MCF 10A (cell line): ENCODE results near the gene CALN1. TPM values are rescaled to one million over a fixed set of nuclear protein-coding genes. Genes with fewer than 3 reads are reported as not detected.

Experiments used
- BruUV-seq: library from RNA; stranded (reverse); fragments of 400-500 nt; replicated peaks from 2 replicates; lab custom pipeline; 2021; lab: Mats Ljungman, UMichigan
- CTCF ChIA-PET: fragments of 300-600 bp; sonication (Branson Sonifier 250); formaldehyde crosslinking; extraction: SDS; loops from one replicate; lab custom pipeline; 2021; ENCODE audit warnings: antibody characterized with exemption, inconsistent platforms; lab: Yijun Ruan, JAX
- POLR2A ChIA-PET: fragments of 300-600, 350-650 bp; sonication (Branson Sonifier 250); formaldehyde crosslinking; extraction: SDS; loops from one replicate; lab custom pipeline; 2020; ENCODE audit warnings: antibody characterized with exemption, inconsistent platforms; lab: Yijun Ruan, JAX
- DNase-seq: peaks from one replicate; pipeline ENCODE4 v3.0.0-alpha.2; 2018; ENCODE audit not compliant: unreplicated experiment
- H3K27ac Mint-ChIP-seq: one replicate; pipeline ENCODE4 v1.8.0; 2022; ENCODE audit warnings: mild to moderate bottlenecking, low read depth, mixed read lengths; ENCODE audit not compliant: unreplicated experiment
- H3K27me3 Mint-ChIP-seq: one replicate; pipeline ENCODE4 v1.8.0; 2022; ENCODE audit warnings: mixed read lengths; ENCODE audit not compliant: insufficient read depth, unreplicated experiment
- H3K36me3 Mint-ChIP-seq: one replicate; pipeline ENCODE4 v1.8.0; 2022; ENCODE audit warnings: mild to moderate bottlenecking, moderate library complexity, mixed read lengths; ENCODE audit not compliant: insufficient read depth, unreplicated experiment
- H3K4me1 Mint-ChIP-seq: one replicate; pipeline ENCODE4 v1.8.0; 2022; ENCODE audit warnings: mixed read lengths; ENCODE audit not compliant: insufficient read depth, unreplicated experiment
- H3K4me3 Mint-ChIP-seq: one replicate; pipeline ENCODE4 v1.8.0; 2022; ENCODE audit warnings: mild to moderate bottlenecking, moderate library complexity, mixed read lengths; ENCODE audit not compliant: unreplicated experiment
- H3K9me3 Mint-ChIP-seq: one replicate; pipeline ENCODE4 v1.8.0; 2022; ENCODE audit warnings: mixed read lengths; ENCODE audit not compliant: unreplicated experiment
- intact Hi-C: fragments of 100-400 bp; cut with micrococcal nuclease; formaldehyde crosslinking; loops from 2 replicates; pipeline ENCODE4 v1.14.1; 2022
- total RNA-seq: library from RNA; stranded (reverse); gene quantifications from 2 replicates; pipeline ENCODE4 v1.2.3, GENCODE V29; 2022
- TF ChIP-seq, protein P1 (sequence below): fragments of 200-600 bp; IDR thresholded peaks from one replicate; pipeline ENCODE4 v1.8.0; 2022; ENCODE audit warnings: antibody characterized with exemption, mild to moderate bottlenecking; ENCODE audit not compliant: unreplicated experiment

CALN1 gene
- total RNA-seq, 1 experiment from 2014 or later = not detected

DNA sequence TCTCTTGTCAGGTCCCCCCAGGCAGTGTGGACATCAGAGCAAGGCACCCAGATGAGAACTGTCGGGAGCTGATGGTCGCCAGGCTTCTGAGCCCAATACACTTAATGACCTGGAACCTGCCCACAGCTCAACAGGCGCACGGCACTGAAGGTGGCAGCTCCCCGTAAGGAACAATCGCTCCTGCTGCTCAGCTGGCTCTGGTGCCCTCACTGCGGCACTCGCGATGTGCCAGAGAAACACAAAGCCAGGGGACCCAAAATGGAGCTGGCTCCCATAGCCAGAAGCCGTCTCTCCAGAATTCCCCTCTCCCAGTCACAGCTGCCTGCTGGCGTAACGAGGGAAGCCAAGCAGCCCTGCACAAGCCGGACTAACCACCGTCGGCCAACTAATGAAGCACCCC, 6.3 kb downstream of the CALN1 start:
- Mint-ChIP-seq H3K4me3 (no peak overlapping the region), H3K4me1 (peaks cover 32% of the 10 kb centered on the region), H3K27ac (peak overlapping the region; percentile 39), H3K27me3 (no peaks in the 10 kb centered on the region), H3K9me3 (no peaks in the 10 kb centered on the region), H3K36me3 (no peaks in the 10 kb centered on the region)
- no peak for DNase-seq
- TF ChIP-seq, protein P1, sequence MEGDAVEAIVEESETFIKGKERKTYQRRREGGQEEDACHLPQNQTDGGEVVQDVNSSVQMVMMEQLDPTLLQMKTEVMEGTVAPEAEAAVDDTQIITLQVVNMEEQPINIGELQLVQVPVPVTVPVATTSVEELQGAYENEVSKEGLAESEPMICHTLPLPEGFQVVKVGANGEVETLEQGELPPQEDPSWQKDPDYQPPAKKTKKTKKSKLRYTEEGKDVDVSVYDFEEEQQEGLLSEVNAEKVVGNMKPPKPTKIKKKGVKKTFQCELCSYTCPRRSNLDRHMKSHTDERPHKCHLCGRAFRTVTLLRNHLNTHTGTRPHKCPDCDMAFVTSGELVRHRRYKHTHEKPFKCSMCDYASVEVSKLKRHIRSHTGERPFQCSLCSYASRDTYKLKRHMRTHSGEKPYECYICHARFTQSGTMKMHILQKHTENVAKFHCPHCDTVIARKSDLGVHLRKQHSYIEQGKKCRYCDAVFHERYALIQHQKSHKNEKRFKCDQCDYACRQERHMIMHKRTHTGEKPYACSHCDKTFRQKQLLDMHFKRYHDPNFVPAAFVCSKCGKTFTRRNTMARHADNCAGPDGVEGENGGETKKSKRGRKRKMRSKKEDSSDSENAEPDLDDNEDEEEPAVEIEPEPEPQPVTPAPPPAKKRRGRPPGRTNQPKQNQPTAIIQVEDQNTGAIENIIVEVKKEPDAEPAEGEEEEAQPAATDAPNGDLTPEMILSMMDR = no peak
- CTCF ChIA-PET = interaction anchor here (0.6 kb wide), 2 partner anchors 118 to 144 kb away, joined by 3 to 5 read pairs; no protein-coding TSS in a partner anchor
- POLR2A ChIA-PET = interaction anchor here (0.6 to 1.2 kb wide), 4 partner anchors 26 to 1544 kb away, joined by 3 to 4 read pairs (median 4); no protein-coding TSS in a partner anchor
- intact Hi-C loops = no loop called here
- BruUV-seq = no TSS peak

DNA sequence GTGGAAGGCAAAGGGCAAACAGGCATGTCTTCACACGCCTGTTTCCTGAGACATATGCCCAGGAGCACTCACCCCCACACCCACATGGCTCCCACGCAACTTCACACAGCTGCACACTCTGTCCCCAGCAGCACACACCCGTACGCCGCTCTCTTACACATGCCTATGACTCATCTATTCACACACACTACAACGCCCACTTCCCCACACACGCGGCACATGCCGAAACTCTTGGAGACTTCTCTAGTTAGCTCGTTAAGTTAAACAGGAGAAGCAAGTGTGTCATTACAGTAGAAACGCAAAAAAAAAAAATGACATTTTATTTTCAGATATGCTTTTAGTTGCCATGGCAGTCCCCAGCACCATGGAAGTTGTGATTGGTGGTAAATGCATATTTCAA, 6.7 kb downstream of the CALN1 start:
- Mint-ChIP-seq H3K4me3 (peak overlapping the region; percentile 5), H3K4me1 (peaks cover 32% of the 10 kb centered on the region), H3K9me3 (no peaks in the 10 kb centered on the region), H3K27me3 (no peaks in the 10 kb centered on the region), H3K36me3 (no peaks in the 10 kb centered on the region), H3K27ac (peak overlapping the region; percentile 39)
- ChIA-PET CTCF (interaction anchor here (0.6 to 0.9 kb wide), 2 partner anchors 118 to 382 kb away, joined by 3 to 7 read pairs; no protein-coding TSS in a partner anchor), POLR2A (interaction anchor here (0.6 to 1.2 kb wide), 4 partner anchors 26 to 1543 kb away, joined by 3 to 4 read pairs (median 4); no protein-coding TSS in a partner anchor)
- no TSS peak for BruUV-seq
- peak; percentile 57 for DNase-seq
- intact Hi-C loops = no loop called here
- TF ChIP-seq, protein P1 = no peak

DNA sequence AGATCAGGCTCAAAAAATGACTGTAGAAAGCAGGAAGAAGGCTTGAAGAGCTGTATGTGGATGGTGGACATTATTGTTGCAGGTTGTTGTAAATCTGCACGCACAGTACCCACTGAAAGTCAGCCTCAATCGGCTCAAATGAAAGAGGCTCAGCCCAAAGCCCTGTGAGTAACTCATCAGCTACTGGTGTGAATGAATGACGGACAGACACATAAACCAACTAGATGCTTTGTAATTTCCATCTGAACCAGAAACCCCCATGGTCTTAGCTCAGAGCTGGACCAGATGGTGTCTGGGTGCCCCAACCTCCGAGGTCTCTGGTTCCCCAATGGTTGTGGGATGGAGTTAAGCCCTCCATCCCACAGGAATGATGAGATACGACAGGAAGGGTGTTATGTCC, 7.4 kb downstream of the CALN1 start:
- no TSS peak for BruUV-seq
- Mint-ChIP-seq H3K4me3 (no peak overlapping the region), H3K36me3 (no peaks in the 10 kb centered on the region), H3K9me3 (no peaks in the 10 kb centered on the region), H3K4me1 (peaks cover 32% of the 10 kb centered on the region), H3K27ac (peak overlapping the region; percentile 39), H3K27me3 (no peaks in the 10 kb centered on the region)
- intact Hi-C loops = no loop called here
- CTCF ChIA-PET = interaction anchor here (0.7 to 0.9 kb wide), 3 partner anchors 11 to 383 kb away, joined by 3 to 7 read pairs (median 3); no protein-coding TSS in a partner anchor
- TF ChIP-seq, protein P1 = no peak
- no peak for DNase-seq
- POLR2A ChIA-PET = interaction anchor here (1.2 kb wide), 1 partner anchor 191 kb away, joined by 3 read pairs; no protein-coding TSS in a partner anchor

DNA sequence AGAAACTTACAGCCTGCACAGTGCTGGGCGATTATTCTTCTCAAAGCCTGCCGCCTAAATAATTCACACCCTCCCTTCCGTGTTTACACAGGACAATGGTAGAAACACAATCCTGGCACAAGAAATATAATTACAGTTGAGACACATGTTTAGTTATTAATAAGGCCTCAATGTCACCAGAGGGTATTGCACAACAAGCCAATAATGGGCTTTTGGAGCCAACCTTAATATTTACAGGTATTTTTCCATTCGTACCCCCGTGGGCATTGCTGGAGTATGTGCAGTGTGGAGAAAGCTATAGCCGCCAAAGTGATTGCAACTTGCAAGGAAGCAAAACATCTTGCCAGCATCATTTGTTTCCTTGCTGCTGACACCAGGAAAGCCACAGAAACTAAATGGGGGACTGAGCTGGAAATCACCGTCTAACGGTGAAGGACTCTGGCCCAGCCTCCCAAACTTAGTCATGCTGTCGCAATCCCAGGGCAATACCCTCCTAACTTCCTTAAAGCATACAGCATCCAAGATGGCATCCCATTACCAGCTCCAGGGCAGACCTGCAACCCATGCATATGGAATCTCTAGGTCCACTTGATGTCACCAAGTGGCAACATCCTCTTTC, 8.6 kb downstream of the CALN1 start:
- intact Hi-C loops = no loop called here
- TF ChIP-seq, protein P1 = no peak
- H3K36me3 Mint-ChIP-seq = no peaks in the 10 kb centered on the region
- no TSS peak for BruUV-seq
- peak overlapping the region; percentile 80 for H3K27ac Mint-ChIP-seq
- ChIA-PET POLR2A (no interaction called here), CTCF (no interaction called here)
- H3K27me3 Mint-ChIP-seq = peaks cover 5% of the 10 kb centered on the region
- peaks cover 32% of the 10 kb centered on the region for H3K4me1 Mint-ChIP-seq
- DNase-seq = peak; percentile 8
- no peak overlapping the region for H3K4me3 Mint-ChIP-seq
- H3K9me3 Mint-ChIP-seq = no peaks in the 10 kb centered on the region
